Fibroblast of peridontal ligament (primary cell): ENCODE measurements around the gene TMEM175.
"Not testable (repeated sequence)": the region's sequence is repeated elsewhere in the genome, so short reads cannot be mapped to it uniquely, and the experiment has no call there.

Experiments used
- DNase-seq: peaks from one replicate; pipeline ENCODE4 v3.0.0-alpha.2; 2010; ENCODE audit errors: extremely low read depth

TMEM175 gene

GRCh38 chr4:989722-990471, 57.6 kb downstream of the TMEM175 start:
- no peak for DNase-seq

- DNase-seq, result no peak
Measured at GRCh38 chr4:990746-991367, 58.6 kb downstream of the TMEM175 start.

- no peak for DNase-seq
Measured at GRCh38 chr4:991451-992296, 59.4 kb downstream of the TMEM175 start.

GRCh38 chr4:992297-993110, 60.2 kb downstream of the TMEM175 start:
- DNase-seq, result no peak

- DNase-seq, result no peak
Measured at GRCh38 chr4:993111-994029, 61.1 kb downstream of the TMEM175 start, which contains the start of gene SLC26A1. Gene SLC26A1, minus strand, starts transcription at chr4:993404. Its CDS starts 1,701 bp downstream, at chr4:991703.

GRCh38 chr4:995311-996026, 63.2 kb downstream of the TMEM175 start:
- DNase-seq, result no peak

GRCh38 chr4:996030-996996, 64.1 kb downstream of the TMEM175 start:
- DNase-seq, result no peak

- no peak for DNase-seq
Measured at GRCh38 chr4:996997-997374, 64.7 kb downstream of the TMEM175 start.

- DNase-seq, result no peak
Measured at GRCh38 chr4:997375-998071, 65.3 kb downstream of the TMEM175 start.

- no peak for DNase-seq
Measured at GRCh38 chr4:998096-998691, 65.9 kb downstream of the TMEM175 start.

- DNase-seq, result not testable (repeated sequence)
Measured at GRCh38 chr4:999240-999863, 67.1 kb downstream of the TMEM175 start.

GRCh38 chr4:999882-1000425, 67.7 kb downstream of the TMEM175 start:
- DNase-seq, result no peak

- DNase-seq, result no peak
Measured at GRCh38 chr4:1000686-1001260, 68.5 kb downstream of the TMEM175 start.

GRCh38 chr4:1001561-1002130, 69.4 kb downstream of the TMEM175 start:
- no peak for DNase-seq

- no peak for DNase-seq
Measured at GRCh38 chr4:1002131-1002630, 69.9 kb downstream of the TMEM175 start.
